ENCODE data around the gene ATP11A.

GRCh38 chr13:112775791-112776279 lies 86.0 kb downstream of the ATP11A start:
- TF ChIP-seq CTCF (IDR thresholded peaks at IDR 0.05; ENCODE audit: borderline replicate concordance, extremely low read depth, low read length, poor library complexity, severe bottlenecking) (no peak), EZH2 (IDR thresholded peaks at IDR 0.05; ENCODE audit: borderline replicate concordance, low read depth, low read length, severe bottlenecking) (no peak)

All from DND-41 (cell line).